NCI-H2196 treated with DMSO at 0.1 percent for 48 hours (cell line): ENCODE measurements around the gene KDM5B.
"Not testable (repeated sequence)": the region's sequence is repeated elsewhere in the genome, so short reads cannot be mapped to it uniquely, and the experiment has no call there.

Experiments
- DNase-seq: peaks from one replicate; lab custom pipeline; 2025; ENCODE audit not compliant: unreplicated experiment; lab: John Stamatoyannopoulos, UW

The KDM5B gene

GRCh38 chr1:202812176-202813026, 4.2 kb upstream of the KDM5B start:
- DNase-seq: no peak

DNA sequence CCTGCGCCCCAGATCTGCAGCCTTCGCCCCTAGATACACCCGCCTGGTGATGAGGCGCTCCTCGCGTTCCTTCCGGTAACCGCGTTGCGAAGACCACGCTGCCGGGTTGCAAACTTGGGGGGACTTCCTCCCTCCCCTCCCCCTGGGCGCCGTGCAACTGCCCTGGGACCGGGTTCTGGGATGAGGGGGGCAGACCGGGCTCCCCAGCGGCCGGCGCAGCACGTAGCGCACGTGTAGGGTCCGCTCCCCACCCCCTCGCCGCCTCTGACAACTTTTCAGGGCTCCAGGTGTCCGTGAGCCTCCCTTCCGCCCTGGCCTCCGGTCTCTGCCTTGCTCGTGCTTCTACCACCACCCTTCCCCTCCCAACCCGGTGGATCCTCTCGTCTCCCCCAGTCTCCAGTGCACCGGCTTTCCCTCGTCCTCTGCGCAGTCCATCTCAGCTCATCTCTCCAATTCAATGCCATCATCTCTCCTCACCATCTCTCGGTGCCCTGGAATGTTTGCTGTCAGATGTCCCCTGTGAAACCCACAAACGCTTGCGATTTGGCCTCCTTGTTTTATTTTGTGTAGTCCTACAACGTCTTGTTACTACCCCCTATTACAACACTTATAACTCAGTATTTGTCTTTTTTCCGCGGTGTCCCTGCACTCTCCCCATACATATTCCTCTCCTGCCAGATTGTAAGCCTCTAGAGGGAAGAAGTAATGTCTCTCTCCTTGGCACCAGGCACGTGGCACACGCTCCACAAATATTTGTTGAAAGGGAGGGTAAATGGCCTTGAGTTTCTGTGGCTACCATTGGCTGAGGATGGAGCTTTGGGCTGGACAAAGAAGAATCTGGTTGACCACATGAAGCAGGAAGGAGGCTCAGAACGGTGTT, 3.3 kb upstream of the KDM5B start:
- no peak for DNase-seq

DNA sequence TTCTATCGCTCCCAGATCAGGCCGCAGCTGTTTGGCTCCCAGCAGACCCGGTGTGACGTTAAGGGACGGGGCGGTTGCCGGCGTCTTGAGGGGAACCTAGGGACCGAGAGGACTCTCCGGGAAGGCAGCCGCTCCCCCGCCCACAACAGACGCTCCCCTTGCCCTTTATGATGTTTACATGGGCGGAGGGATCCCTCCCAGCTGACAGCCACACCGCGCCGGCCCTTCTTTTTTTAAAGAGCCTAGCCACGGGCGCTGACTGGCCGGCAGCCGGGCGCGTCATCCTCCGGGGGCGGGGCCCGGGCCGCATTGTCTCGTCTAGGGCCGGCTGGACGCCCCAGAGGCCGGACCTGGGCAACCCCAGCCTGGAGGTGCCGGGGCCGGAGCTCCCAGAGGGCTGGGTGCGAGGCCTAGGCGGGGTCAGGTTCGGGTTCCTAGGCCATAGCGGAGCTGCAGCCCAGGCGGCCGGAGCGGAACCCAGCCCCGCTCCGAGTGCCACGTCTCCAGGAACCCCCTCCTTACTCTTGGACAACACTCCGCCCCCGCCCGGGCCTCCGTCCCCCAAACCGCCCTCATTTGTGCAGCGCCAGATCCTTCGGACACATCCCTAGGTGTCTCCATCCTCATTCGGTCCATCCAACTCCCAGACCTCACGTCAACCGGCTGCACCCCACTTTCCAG, 2.5 kb upstream of the KDM5B start, which contains the start of gene PCAT6:
Gene PCAT6, plus strand, starts transcription at position 340 of the 681 bp plus-strand sequence.
- DNase-seq: peak; percentile 94

DNA sequence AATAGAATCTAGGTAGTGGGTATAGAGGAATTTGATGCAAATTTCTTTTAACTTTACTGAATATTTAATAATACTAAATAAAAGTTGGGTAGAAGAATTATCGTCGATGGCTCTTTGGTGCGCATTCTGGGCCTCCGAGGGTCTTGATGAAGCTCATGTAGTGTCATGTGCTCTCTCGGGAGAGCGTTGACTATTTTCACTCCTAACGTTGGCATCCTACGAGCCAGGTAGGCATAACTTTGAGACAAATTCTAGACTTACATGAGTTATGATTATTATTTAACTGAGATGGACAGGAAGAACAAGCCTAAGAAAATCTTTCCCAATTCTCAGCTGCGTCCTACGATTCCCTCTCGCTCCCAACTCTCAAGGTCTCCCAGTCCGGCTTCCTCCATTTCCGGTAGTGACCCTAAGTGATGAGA, 2.0 kb upstream of the KDM5B start:
- no peak for DNase-seq

DNA sequence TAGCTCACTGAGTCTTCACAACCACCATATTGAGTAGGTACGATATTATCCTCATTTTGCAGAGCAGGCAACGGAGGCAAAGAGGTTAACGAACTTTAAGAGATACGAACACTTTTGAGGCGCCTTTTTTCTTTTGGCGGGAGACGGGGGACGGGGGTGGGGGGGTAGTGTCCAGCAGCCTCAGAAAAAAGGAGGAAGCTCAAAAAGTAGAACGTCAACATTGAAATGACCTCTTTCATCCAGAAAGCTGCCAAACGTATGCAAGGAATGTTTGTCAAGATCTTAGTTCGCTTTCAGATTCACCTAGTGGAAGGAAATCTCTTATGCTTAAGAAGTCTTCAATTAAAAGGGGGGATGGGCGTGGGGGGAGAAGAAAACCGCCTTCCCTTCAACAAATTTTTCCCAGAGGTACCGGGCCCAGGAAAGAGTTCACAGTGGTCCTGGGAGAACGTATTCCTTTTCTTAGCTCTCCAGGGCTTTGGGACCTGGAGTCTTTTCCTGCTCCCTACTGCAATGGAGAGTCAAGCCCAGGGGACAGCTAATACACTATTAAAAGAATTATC, 1.5 kb upstream of the KDM5B start:
- no peak for DNase-seq

GRCh38 chr1:202807451-202807925, 733 bp downstream of the KDM5B start:
- no peak for DNase-seq

DNA sequence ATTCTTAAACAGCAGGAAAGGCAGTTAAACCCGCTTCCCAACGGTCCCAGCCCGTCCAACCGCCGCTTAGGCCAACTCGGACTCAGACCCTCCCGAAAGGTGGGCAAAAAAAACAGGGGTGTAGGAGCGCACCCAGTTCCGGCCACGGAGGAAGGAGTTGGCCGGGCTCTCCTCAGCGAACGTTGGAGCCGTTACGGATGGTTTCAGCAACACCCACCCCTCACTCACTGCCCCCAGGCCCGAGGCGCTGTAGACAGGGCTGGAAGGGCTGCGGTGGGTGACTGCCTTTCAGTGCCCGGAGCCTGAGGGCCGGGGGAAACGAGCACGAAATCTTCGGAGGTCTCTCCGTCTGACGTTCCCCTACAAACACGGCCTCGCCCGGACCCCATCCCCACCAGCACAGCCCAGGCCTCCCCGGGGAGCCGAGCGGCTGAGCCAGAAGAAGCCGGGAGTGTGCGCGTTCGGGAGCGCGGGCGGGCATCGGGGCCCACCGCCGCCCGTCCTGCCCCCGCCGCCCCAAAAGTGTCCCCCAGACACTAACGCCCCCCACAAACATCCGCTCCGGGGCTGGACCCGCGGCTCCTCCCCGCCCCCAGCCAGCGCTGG, 1.3 kb downstream of the KDM5B start:
- DNase-seq: no peak

GRCh38 chr1:202805886-202806844, 2.1 kb downstream of the KDM5B start:
- DNase-seq: no peak

GRCh38 chr1:202804126-202804525, 4.1 kb downstream of the KDM5B start:
- DNase-seq: no peak

DNA sequence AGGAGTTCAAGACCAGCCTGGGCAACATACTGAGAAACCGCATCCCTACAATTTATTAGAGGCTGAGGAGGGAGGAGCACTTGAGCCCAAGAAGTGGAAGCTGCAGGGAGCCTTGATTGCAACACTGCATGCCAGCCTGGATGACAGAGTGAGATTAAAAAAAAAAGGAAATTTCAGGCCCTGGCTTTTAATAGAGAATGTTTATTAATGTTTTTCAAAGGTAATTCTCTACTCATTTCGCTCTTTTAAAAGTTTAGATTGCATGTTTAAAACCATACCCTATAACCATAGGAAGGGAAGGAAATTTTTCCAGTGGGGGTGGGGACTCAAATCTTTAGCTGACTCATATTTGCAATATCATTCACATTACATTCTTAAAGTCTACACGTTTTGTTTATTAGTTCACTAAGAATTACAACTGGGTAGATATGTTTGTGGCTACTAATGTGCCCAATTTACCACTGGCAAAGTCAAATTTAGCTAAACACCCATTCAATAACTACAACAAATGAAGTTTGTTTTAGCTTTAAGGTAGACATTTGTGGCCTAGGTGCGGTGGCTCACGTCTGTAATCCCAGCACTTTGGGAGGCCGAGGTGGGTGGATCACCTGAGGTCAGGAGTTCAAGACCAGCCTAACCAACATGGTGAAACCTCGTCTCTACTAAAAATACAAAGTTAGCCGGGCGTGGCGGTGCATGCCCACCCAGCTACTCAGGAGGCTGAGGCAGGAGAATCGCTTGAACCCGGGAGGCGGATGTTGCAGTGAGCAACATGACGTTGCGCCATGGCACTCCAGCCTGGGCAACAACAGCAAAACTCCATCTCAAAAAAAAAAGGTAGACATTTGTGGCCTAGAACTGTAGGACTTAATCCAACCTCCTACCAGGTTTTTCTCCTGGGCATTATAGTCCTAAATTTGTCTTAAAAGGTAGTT, 5.0 kb downstream of the KDM5B start:
- DNase-seq: no peak

GRCh38 chr1:202802034-202802433, 6.2 kb downstream of the KDM5B start:
- DNase-seq: no peak

- no peak for DNase-seq
Observed at GRCh38 chr1:202801175-202801574, 7.0 kb downstream of the KDM5B start.

DNA sequence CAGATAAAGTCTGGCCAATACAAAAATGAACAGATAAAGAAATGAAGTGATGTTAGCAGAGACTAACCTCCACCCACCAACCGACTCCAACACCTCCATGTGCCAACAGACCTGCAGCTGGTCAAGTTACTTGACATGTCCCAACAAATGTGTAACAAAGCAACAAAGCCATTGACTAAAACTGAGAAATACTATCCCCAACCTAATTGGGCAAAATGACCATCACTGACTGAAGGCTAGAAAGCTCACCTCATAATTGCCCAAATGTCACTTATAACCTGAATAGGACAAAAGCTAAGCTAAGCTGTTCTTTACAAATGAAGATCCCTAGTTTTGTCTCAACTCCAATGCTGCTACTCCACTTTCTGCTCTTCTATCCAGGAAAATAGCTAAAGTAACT, 7.5 kb downstream of the KDM5B start:
- DNase-seq: no peak

- no peak for DNase-seq
Observed at GRCh38 chr1:202798792-202799331, 9.4 kb downstream of the KDM5B start.

DNA sequence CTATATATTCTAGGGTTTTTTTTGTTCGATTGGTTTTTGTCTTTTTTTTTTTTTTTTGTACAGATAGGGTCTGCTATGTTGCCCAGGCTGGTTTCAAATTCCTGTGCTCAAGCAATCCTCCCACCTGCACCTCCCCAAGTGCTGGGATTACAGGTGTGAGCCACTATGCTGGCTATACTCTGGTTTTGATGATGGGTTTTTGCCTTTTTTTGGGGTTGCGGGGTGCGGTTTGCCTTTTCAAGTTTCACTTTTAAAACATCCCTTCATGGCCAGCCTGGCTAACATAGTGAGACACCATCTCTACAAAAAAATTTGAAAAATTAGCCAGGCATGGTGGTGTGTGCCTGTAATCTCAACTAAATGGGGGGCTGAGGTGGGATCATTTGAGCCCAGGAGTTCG, 10.0 kb downstream of the KDM5B start:
- DNase-seq: no peak

DNA sequence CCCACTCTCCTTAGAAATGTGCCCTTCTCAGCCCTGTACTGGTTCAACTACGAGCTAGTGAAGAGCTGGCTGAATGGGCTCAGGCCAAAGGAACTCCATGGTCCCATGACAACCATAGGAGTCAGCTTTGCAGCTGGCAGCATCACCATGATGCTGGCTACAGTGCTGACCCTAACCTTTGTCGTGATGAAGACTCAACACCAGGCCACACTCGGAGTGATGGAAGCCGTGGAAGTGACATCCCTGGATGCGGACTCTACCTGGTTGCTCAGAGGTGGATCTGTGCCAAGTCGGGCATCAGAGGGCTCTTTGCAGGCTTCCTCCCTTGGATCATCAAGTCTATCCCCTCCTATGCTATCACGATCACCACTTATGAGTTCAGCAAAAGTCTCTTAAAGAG, 11.6 kb downstream of the KDM5B start:
- DNase-seq: no peak

GRCh38 chr1:202794931-202795330, 13.3 kb downstream of the KDM5B start:
- DNase-seq: not testable (repeated sequence)
